ENCODE results near the gene MLXIPL. TPM values are rescaled to one million over a fixed set of nuclear protein-coding genes. Genes with fewer than 3 reads are reported as not detected.
A peak's percentile ranks its signal among the peaks of the same experiment; 100 is the strongest.

MLXIPL gene
- total RNA-seq, 2 experiments from 2014 or later = not detected

GRCh38 chr7:73606801-73607691 lies 17.3 kb downstream of the MLXIPL start:
- no peak overlapping the region for H3K27ac Mint-ChIP-seq
- POLR2A ChIA-PET = interaction anchor here (1.4 kb wide), 1 partner anchor 14 kb away, joined by 3 read pairs; no protein-coding TSS in a partner anchor
- DNase-seq (peak; percentile 71), ATAC-seq (peak; percentile 83)
- H3K4me3 Mint-ChIP-seq = no peak overlapping the region
- peaks cover 11% of the 10 kb centered on the region for H3K27me3 Mint-ChIP-seq (ENCODE audit: low read depth)
- CTCF ChIA-PET = interaction anchor here (0.5 to 6.8 kb wide), 45 partner anchors 8 to 779 kb away, joined by 3 to 115 read pairs (median 4); partner anchors contain the start of genes ABHD11, BAZ1B, MLXIPL and STX1A
- no peaks in the 10 kb centered on the region for H3K9me3 Mint-ChIP-seq (ENCODE audit: insufficient read depth)
- no peaks in the 10 kb centered on the region for H3K36me3 Mint-ChIP-seq (ENCODE audit: low read depth)
- H3K4me1 Mint-ChIP-seq (ENCODE audit: low read depth) = peaks cover 3% of the 10 kb centered on the region

GRCh38 chr7:73605601-73606220 lies 18.6 kb downstream of the MLXIPL start:
- no peak for ATAC-seq
- Mint-ChIP-seq H3K4me1 (ENCODE audit: low read depth) (peaks cover 3% of the 10 kb centered on the region), H3K9me3 (ENCODE audit: insufficient read depth) (no peaks in the 10 kb centered on the region), H3K27me3 (ENCODE audit: low read depth) (peaks cover 11% of the 10 kb centered on the region), H3K4me3 (no peak overlapping the region), H3K27ac (no peak overlapping the region), H3K36me3 (ENCODE audit: low read depth) (no peaks in the 10 kb centered on the region)
- DNase-seq = no peak
- CTCF ChIA-PET = interaction anchor here (0.6 to 6.8 kb wide), 13 partner anchors 10 to 249 kb away, joined by 3 to 115 read pairs (median 9); partner anchors contain the start of genes ABHD11 and STX1A
- POLR2A ChIA-PET = no interaction called here

GRCh38 chr7:73602721-73603651 lies 21.3 kb downstream of the MLXIPL start:
- DNase-seq (no peak), ATAC-seq (no peak)
- H3K4me1 Mint-ChIP-seq (ENCODE audit: low read depth) = peaks cover 3% of the 10 kb centered on the region
- ChIA-PET CTCF (interaction anchor here (6.8 kb wide), 1 partner anchor 133 kb away, joined by 115 read pairs; the partner anchor contains the start of gene ABHD11), POLR2A (no interaction called here)
- H3K36me3 Mint-ChIP-seq (ENCODE audit: low read depth) = no peaks in the 10 kb centered on the region
- no peak overlapping the region for H3K27ac Mint-ChIP-seq
- H3K9me3 Mint-ChIP-seq (ENCODE audit: insufficient read depth) = no peaks in the 10 kb centered on the region
- H3K27me3 Mint-ChIP-seq (ENCODE audit: low read depth) = peaks cover 10% of the 10 kb centered on the region
- H3K4me3 Mint-ChIP-seq = no peak overlapping the region

DNA sequence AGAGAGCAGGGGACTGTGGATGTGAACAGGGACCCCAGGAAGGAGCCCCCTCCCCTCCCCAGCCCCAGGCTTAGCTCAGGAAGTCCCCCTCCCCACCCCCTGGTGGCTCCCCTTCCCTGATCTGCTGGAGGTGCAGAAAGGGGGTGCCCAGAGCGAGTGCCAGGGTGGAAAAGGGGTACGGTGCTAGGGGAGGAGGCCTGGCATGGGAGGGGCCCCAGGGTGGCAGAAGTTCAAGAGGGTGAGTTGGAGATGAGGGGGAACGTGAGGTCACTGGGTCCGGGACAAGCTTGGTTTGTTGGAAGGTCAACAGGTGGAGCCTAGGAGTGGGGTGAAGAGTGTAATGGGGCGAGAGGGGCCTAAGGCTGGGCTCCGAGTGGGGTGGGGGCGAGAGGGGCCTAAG lies 24.4 kb downstream of the MLXIPL start:
- Mint-ChIP-seq H3K36me3 (ENCODE audit: low read depth) (no peaks in the 10 kb centered on the region), H3K9me3 (ENCODE audit: insufficient read depth) (no peaks in the 10 kb centered on the region), H3K4me3 (no peak overlapping the region), H3K27me3 (ENCODE audit: low read depth) (peaks cover 11% of the 10 kb centered on the region), H3K4me1 (ENCODE audit: low read depth) (no peaks in the 10 kb centered on the region), H3K27ac (no peak overlapping the region)
- DNase-seq = no peak
- no peak for ATAC-seq
- ChIA-PET CTCF (no interaction called here), POLR2A (no interaction called here)

DNA sequence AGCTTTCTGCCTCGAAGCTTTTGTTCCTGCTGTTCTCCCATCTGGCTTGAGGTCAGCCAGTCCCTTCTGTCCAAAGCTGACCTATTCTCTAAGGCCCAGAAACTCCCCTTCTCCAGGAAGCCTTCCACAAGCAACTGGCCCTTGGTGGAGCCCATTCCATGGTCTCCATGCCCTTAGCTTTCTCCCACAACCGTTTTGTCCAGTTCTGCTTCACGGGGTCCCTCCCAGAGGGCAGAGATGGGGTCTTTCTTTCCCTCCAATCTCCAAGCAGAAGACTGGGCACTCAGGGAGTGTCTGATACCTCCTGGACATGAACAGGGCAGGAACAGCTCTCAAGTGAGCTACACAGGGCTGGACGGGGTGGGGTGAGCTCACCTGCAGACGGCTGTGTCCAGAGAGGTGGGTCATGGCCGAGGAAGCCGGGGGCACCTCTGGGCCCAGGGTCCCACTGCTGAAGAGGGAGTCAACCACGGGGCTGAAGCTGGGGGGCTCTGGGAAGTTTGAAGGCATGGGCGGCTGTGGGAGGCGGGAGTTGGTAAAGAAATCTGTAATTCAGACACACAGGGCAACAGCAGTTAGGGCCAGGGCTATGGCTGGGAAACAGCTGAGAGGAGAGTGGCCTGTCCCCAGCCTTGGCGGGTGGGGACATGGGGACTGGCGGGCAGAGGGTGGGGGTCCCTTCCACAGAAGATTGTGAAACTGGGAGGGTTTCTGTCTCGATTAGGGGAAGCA lies 25.0 kb downstream of the MLXIPL start:
- no peak for ATAC-seq

DNA sequence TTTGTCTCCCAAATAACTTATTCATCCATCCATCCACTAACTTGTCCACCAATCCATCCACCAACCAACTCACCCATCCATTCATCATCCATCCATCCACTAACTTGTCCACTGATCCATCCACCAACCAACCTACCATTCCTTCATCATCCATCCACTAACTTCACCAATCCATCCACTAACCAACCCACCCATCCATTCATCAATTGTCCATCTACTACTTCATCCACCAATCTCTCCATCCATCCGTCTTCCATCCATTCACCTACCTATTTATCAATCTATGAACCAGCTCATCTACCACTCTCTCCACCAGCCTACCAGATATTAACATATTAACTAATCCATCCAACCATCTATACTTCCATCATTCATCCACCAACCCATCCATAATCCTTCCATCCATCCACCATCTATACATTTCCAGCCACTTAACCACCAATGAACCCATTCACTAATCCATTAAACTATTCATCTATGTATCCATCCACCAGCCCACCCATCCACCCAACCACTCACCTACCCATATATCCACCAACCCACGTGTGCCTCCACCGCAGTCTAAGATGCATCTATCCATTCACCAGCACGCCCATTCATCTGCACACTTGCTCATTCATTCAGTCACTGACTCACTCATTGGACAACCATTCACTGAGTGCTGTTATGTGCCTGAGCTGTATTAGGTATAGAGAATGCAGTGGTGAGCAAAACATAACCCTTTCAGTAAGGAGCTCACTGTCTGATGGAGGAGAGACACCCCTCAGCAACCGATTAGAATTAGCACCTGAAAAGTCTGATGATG lies 26.1 kb downstream of the MLXIPL start:
- no peaks in the 10 kb centered on the region for H3K9me3 Mint-ChIP-seq (ENCODE audit: insufficient read depth)

More for the DNA sequence above, 25.0 kb downstream of the MLXIPL start:
- H3K4me1 Mint-ChIP-seq (ENCODE audit: low read depth) = no peaks in the 10 kb centered on the region
- DNase-seq = no peak
- no peak overlapping the region for H3K4me3 Mint-ChIP-seq
- ChIA-PET POLR2A (no interaction called here), CTCF (interaction anchor here (1.0 to 2.0 kb wide), 2 partner anchors 136 to 140 kb away, joined by 4 to 8 read pairs; no protein-coding TSS in a partner anchor)
- H3K27me3 Mint-ChIP-seq (ENCODE audit: low read depth) = peaks cover 9% of the 10 kb centered on the region
- H3K27ac Mint-ChIP-seq = no peak overlapping the region
- no peaks in the 10 kb centered on the region for H3K9me3 Mint-ChIP-seq (ENCODE audit: insufficient read depth)
- no peaks in the 10 kb centered on the region for H3K36me3 Mint-ChIP-seq (ENCODE audit: low read depth)

GRCh38 chr7:73596191-73597065 lies 27.9 kb downstream of the MLXIPL start:
- H3K27ac Mint-ChIP-seq = no peak overlapping the region
- ChIA-PET CTCF (interaction anchor here (2.1 kb wide), 1 partner anchor 10 kb away, joined by 9 read pairs; no protein-coding TSS in a partner anchor), POLR2A (no interaction called here)
- DNase-seq = no peak
- peaks cover 9% of the 10 kb centered on the region for H3K27me3 Mint-ChIP-seq (ENCODE audit: low read depth)
- H3K9me3 Mint-ChIP-seq (ENCODE audit: insufficient read depth) = no peaks in the 10 kb centered on the region
- no peak overlapping the region for H3K4me3 Mint-ChIP-seq
- H3K4me1 Mint-ChIP-seq (ENCODE audit: low read depth) = no peaks in the 10 kb centered on the region
- ATAC-seq = no peak
- no peaks in the 10 kb centered on the region for H3K36me3 Mint-ChIP-seq (ENCODE audit: low read depth)

More for the DNA sequence above, 26.1 kb downstream of the MLXIPL start:
- no peak for DNase-seq
- CTCF ChIA-PET = interaction anchor here (2.0 kb wide), 1 partner anchor 137 kb away, joined by 8 read pairs; no protein-coding TSS in a partner anchor
- H3K36me3 Mint-ChIP-seq (ENCODE audit: low read depth) = no peaks in the 10 kb centered on the region
- ATAC-seq = no peak
- H3K4me1 Mint-ChIP-seq (ENCODE audit: low read depth) = no peaks in the 10 kb centered on the region
- H3K4me3 Mint-ChIP-seq = no peak overlapping the region
- H3K27ac Mint-ChIP-seq = no peak overlapping the region
- peaks cover 9% of the 10 kb centered on the region for H3K27me3 Mint-ChIP-seq (ENCODE audit: low read depth)
- POLR2A ChIA-PET = no interaction called here

- no peaks in the 10 kb centered on the region for H3K9me3 Mint-ChIP-seq (ENCODE audit: insufficient read depth)
- no peak overlapping the region for H3K4me3 Mint-ChIP-seq
- H3K27ac Mint-ChIP-seq = no peak overlapping the region
- no peaks in the 10 kb centered on the region for H3K36me3 Mint-ChIP-seq (ENCODE audit: low read depth)
- ATAC-seq (no peak), DNase-seq (no peak)
- ChIA-PET POLR2A (no interaction called here), CTCF (interaction anchor here (2.1 kb wide), 1 partner anchor 11 kb away, joined by 9 read pairs; no protein-coding TSS in a partner anchor)
- H3K27me3 Mint-ChIP-seq (ENCODE audit: low read depth) = peaks cover 9% of the 10 kb centered on the region
- H3K4me1 Mint-ChIP-seq (ENCODE audit: low read depth) = no peaks in the 10 kb centered on the region
These were observed 29.0 kb downstream of the MLXIPL start for GRCh38 chr7:73595358-73595757.

- no peaks in the 10 kb centered on the region for H3K9me3 Mint-ChIP-seq (ENCODE audit: insufficient read depth)
- H3K27me3 Mint-ChIP-seq (ENCODE audit: low read depth) = peaks cover 9% of the 10 kb centered on the region
- H3K36me3 Mint-ChIP-seq (ENCODE audit: low read depth) = no peaks in the 10 kb centered on the region
- ChIA-PET POLR2A (no interaction called here), CTCF (interaction anchor here (1.2 kb wide), 1 partner anchor 13 kb away, joined by 5 read pairs; no protein-coding TSS in a partner anchor)
- ATAC-seq (no peak), DNase-seq (no peak)
- H3K4me3 Mint-ChIP-seq = no peak overlapping the region
- H3K4me1 Mint-ChIP-seq (ENCODE audit: low read depth) = no peaks in the 10 kb centered on the region
- H3K27ac Mint-ChIP-seq = no peak overlapping the region
These were observed 30.9 kb downstream of the MLXIPL start for GRCh38 chr7:73593207-73594045.
